T-cell (primary cell): Measurements from ENCODE around the gene KCNG4. TPM values are rescaled to one million over a fixed set of nuclear protein-coding genes. Genes with fewer than 3 reads are reported as not detected.

Source experiments
- ATAC-seq, 4 experiments: fragments of 200-7000 bp in 3 of 4; fragments of 150-1000 bp in 1 of 4; cut with Tn5 transposase; replicated peaks in 1 of 4; 1 replicate in 3 of 4; 2 replicates in 1 of 4; pipeline ENCODE4 v1.10.0; 2021; ENCODE audit warnings: moderate library complexity in 3 of 4, mild to moderate bottlenecking in 2 of 4, moderate number of reproducible peaks in 1 of 4
- CTCF ChIA-PET, 2 donors: fragments of 300-600 bp; sonication (Branson Sonifier 250); formaldehyde crosslinking; loops; one replicate each; lab custom pipeline; 2022; ENCODE audit warnings: antibody characterized with exemption in 2 of 2; lab: Charles Lee
- POLR2A ChIA-PET, 2 donors: fragments of 300-600 bp; sonication (Branson Sonifier 250); formaldehyde crosslinking; loops; one replicate each; lab custom pipeline; 2022; ENCODE audit warnings: antibody characterized with exemption in 2 of 2; lab: Charles Lee
- DNase-seq, 35 experiments: peaks; one replicate each; pipeline versions ENCODE4 v3.0.0 to v3.0.0-alpha.2; 2013 to 2023
- H3K27ac ChIP-seq: one replicate; pipeline ENCODE4 v1.5.1; 2013; ENCODE audit warnings: low read length
- H3K27me3 ChIP-seq, 2 experiments: replicated peaks in 1 of 2; 1 replicate in 1 of 2; 2 replicates in 1 of 2; pipeline versions ENCODE4 v1.6.1 to v1.7.0; 2013; ENCODE audit warnings: low read length in 1 of 2, mixed read lengths in 1 of 2; ENCODE audit not compliant: control insufficient read depth in 2 of 2, insufficient read depth in 2 of 2; ENCODE audit errors: extremely low read depth in 1 of 2
- H3K36me3 ChIP-seq, 2 donors: 1 replicate in 1 of 2; 2 replicates in 1 of 2; pipeline versions ENCODE4 v1.6.1 to v1.7.0; 2013; ENCODE audit warnings: low read length in 1 of 2; ENCODE audit not compliant: control insufficient read depth in 2 of 2, insufficient read depth in 1 of 2; ENCODE audit errors: extremely low read depth in 1 of 2
- H3K4me1 ChIP-seq, 2 experiments: 1 replicate in 1 of 2; 2 replicates in 1 of 2; pipeline versions ENCODE4 v1.6.1 to v1.7.0; 2013; ENCODE audit warnings: low read length in 2 of 2, mixed read lengths in 1 of 2; ENCODE audit not compliant: insufficient read depth in 2 of 2, control insufficient read depth in 1 of 2; ENCODE audit errors: extremely low read depth in 1 of 2
- H3K4me3 ChIP-seq, 2 donors: 1 replicate in 1 of 2; 2 replicates in 1 of 2; pipeline versions ENCODE4 v1.5.1 to v1.7.0; 2013; ENCODE audit warnings: mild to moderate bottlenecking in 2 of 2, low read length in 1 of 2, moderate library complexity in 1 of 2; ENCODE audit not compliant: control insufficient read depth in 1 of 2; ENCODE audit errors: extremely low read depth in 1 of 2
- H3K9me3 ChIP-seq: 2 replicates; pipeline ENCODE4 v1.7.0; 2013
- H3K27ac Mint-ChIP-seq, 2 donors: one replicate each; pipeline ENCODE4 v1.8.0; 2020 to 2021; ENCODE audit warnings: mild to moderate bottlenecking in 2 of 2, mixed read lengths in 2 of 2
- H3K27me3 Mint-ChIP-seq, 2 donors: one replicate each; pipeline ENCODE4 v1.8.0; 2021 to 2022; ENCODE audit warnings: mixed read lengths in 2 of 2
- H3K36me3 Mint-ChIP-seq: one replicate; pipeline ENCODE4 v1.8.0; 2021; ENCODE audit warnings: mixed read lengths
- H3K4me1 Mint-ChIP-seq, 3 donors: one replicate each; pipeline ENCODE4 v1.8.0; 2020 to 2022; ENCODE audit warnings: mixed read lengths in 3 of 3, mild to moderate bottlenecking in 1 of 3
- H3K4me3 Mint-ChIP-seq, 3 donors: one replicate each; pipeline ENCODE4 v1.8.0; 2020 to 2022; ENCODE audit warnings: mild to moderate bottlenecking in 3 of 3, mixed read lengths in 3 of 3, moderate library complexity in 3 of 3
- H3K9me3 Mint-ChIP-seq, 3 donors: one replicate each; pipeline ENCODE4 v1.8.0; 2020 to 2022; ENCODE audit warnings: mixed read lengths in 3 of 3
- WGBS: methylation state at CpG from one replicate; pipeline ENCODE4 v1.1.5; 2013; ENCODE audit warnings: missing lambda C conversion rate; ENCODE audit not compliant: insufficient coverage; 5-methylcytosine and 5-hydroxymethylcytosine counted together
- total RNA-seq, 35 experiments: library from RNA in 6 of 35; stranded (reverse) in 6 of 35; fragments of 120-200 nt in 1 of 35; gene quantifications; one replicate each; pipeline versions ENCODE4 v1.2.1 to v1.2.4 and lab custom pipeline; 2013 to 2026

KCNG4 gene
- total RNA-seq, 5 donors from 2014 or later (not counting 1 experiment from before 2014, with no cell fraction given), result not detected

DNA sequence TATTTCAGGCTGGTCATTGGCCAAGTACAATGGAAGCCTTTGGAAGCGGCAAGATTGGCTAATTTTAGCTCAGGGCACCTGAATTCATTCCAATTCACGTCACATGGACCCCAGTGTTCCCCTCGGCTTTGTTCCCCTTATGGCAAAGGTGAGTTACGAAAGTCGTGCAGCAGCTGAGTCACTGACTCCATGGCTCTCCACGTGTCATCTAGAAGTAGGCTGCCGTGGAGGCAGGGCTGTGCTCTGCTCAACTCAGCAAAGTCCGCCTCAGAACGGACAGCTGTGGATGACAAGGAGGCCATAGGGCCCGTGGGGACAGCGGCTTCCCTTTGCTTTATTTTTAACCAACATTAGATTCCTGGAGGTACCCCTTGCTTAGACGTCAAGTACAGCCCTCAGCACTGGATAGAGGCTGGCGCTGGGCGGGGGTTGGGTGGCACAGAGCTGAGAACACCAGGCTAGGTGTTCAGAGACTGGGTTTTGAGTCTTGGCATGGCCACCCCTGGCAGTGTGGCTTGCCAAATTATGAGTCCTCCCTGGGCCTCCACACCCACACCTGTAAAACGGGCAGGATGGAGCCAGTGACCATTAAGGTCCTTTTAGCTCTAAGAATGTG is 25.3 kb downstream of the KCNG4 start:
- H3K4me1 ChIP-seq, result no peaks in the 10 kb centered on the region
- POLR2A ChIA-PET, result no interaction called here
- no peaks in the 10 kb centered on the region for H3K36me3 Mint-ChIP-seq
- H3K4me1 Mint-ChIP-seq, result no peaks in the 10 kb centered on the region
- no peak for ATAC-seq
- no peaks in the 10 kb centered on the region for H3K27me3 Mint-ChIP-seq
- no peak overlapping the region for H3K27ac ChIP-seq
- H3K36me3 ChIP-seq, result no peaks in the 10 kb centered on the region
- no peak overlapping the region for H3K27ac Mint-ChIP-seq
- H3K27me3 ChIP-seq, result peaks cover 0 to 8% of the 10 kb centered on the region in 2 experiments
- whole genome bisulfite sequencing, result 80% methylated on average over 8 of the region's 15 CpGs
- no peak overlapping the region for H3K4me3 ChIP-seq
- H3K4me3 Mint-ChIP-seq, result no peak overlapping the region
- no peak for DNase-seq
- H3K9me3 ChIP-seq, result no peaks in the 10 kb centered on the region
- H3K9me3 Mint-ChIP-seq, result no peaks in the 10 kb centered on the region
- CTCF ChIA-PET, result interaction anchor here in 1 of 2 donors (0.6 kb wide), 1 partner anchor 15 kb away, joined by 4 read pairs; no protein-coding TSS in a partner anchor

DNA sequence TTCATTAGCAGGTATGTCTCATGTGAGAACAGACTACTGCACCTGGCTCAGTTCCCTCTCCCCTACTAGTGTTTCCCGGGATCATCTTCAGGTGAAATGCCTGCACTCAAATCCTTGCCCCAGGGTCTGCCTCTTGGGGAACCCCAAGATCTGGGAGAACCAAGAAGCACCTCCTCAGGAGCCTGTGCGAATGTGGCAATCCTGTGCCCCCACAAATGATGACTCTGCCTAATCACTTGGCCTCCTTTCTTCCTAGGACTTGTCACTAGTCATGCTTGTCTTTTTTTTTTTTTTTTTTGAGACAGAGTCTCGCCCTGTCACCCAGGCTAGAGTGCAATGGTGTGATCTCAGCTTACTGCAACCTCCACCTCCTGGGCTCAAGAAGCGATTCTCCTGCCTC is 27.2 kb downstream of the KCNG4 start:
- Mint-ChIP-seq H3K4me3 (no peak overlapping the region), H3K36me3 (no peaks in the 10 kb centered on the region), H3K9me3 (no peaks in the 10 kb centered on the region), H3K4me1 (no peaks in the 10 kb centered on the region), H3K27me3 (no peaks in the 10 kb centered on the region), H3K27ac (no peak overlapping the region)
- DNase-seq (no peak), ATAC-seq (no peak)
- Histone ChIP-seq H3K27ac (no peak overlapping the region), H3K4me1 (no peaks in the 10 kb centered on the region), H3K36me3 (no peaks in the 10 kb centered on the region), H3K4me3 (no peak overlapping the region), H3K27me3 (peaks cover 0 to 1% of the 10 kb centered on the region in 2 experiments), H3K9me3 (no peaks in the 10 kb centered on the region)
- CTCF ChIA-PET, result no interaction called here
- WGBS, result 86% methylated on average over 3 of the region's 4 CpGs
- POLR2A ChIA-PET, result no interaction called here

DNA sequence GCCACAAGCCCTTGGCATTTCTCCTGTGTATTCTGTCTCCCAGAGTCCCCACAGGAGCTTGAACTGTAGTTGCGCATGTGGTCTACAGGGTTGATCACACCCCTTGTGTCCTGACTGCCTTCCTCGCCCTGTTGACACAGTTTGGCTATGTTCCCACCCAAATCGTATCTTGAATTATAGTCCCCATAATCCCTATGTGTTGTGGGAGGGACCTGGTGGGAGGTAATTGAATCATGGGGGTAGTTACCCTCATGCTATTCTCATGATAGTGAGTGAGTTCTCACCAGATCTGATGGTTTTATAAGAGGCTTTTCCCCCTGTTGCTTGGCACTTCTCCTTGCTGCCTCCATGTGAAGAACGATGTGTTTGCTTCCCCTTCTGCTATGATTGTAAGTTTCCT is 27.7 kb downstream of the KCNG4 start:
- Mint-ChIP-seq H3K4me1 (no peaks in the 10 kb centered on the region), H3K4me3 (no peak overlapping the region), H3K27ac (no peak overlapping the region), H3K9me3 (no peaks in the 10 kb centered on the region), H3K27me3 (no peaks in the 10 kb centered on the region), H3K36me3 (no peaks in the 10 kb centered on the region)
- CTCF ChIA-PET, result no interaction called here
- DNase-seq (no peak), ATAC-seq (no peak)
- POLR2A ChIA-PET, result no interaction called here
- Histone ChIP-seq H3K27me3 (no peaks in the 10 kb centered on the region), H3K9me3 (no peaks in the 10 kb centered on the region), H3K4me1 (no peaks in the 10 kb centered on the region), H3K36me3 (no peaks in the 10 kb centered on the region), H3K27ac (no peak overlapping the region), H3K4me3 (no peak overlapping the region)
- WGBS, result 63% methylated on average over 1 of the region's 4 CpGs

DNA sequence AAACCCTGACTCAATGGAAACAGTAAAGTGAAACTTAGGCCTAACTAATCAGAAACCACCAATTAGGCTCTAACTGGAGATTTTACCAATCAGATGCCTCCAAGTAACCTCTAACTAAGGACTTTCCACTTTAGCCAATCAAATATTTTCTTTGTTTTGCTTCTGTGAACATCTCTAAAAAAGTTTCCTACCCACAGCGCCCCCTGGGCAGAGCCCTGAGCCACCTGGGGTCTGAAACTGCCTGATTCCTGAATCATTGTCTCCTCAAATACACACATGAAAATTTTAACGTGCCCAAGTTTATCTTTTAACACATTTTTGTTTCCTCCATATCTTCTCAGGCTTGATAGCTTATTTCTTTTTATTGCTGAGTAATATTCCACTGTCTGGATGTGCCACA is 29.8 kb downstream of the KCNG4 start:
- H3K4me1 Mint-ChIP-seq, result no peaks in the 10 kb centered on the region
- peaks cover 0 to 2% of the 10 kb centered on the region in 2 experiments for H3K27me3 ChIP-seq
- no peaks in the 10 kb centered on the region for H3K36me3 ChIP-seq
- DNase-seq (no peak), ATAC-seq (no peak)
- H3K27me3 Mint-ChIP-seq, result peaks cover 0 to 2% of the 10 kb centered on the region in 2 donors
- no peaks in the 10 kb centered on the region for H3K9me3 ChIP-seq
- no peak overlapping the region for H3K27ac ChIP-seq
- no peak overlapping the region for H3K27ac Mint-ChIP-seq
- ChIA-PET POLR2A (interaction anchor here in 1 of 2 donors (0.6 kb wide), 1 partner anchor 292 kb away, joined by 4 read pairs; no protein-coding TSS in a partner anchor), CTCF (interaction anchor here in 1 of 2 donors (0.6 kb wide), 1 partner anchor 155 kb away, joined by 3 read pairs; no protein-coding TSS in a partner anchor)
- 55% methylated on average over 2 of the region's 2 CpGs for WGBS
- H3K4me3 ChIP-seq, result no peak overlapping the region
- no peaks in the 10 kb centered on the region for H3K9me3 Mint-ChIP-seq
- H3K36me3 Mint-ChIP-seq, result no peaks in the 10 kb centered on the region
- no peaks in the 10 kb centered on the region for H3K4me1 ChIP-seq
- H3K4me3 Mint-ChIP-seq, result no peak overlapping the region

DNA sequence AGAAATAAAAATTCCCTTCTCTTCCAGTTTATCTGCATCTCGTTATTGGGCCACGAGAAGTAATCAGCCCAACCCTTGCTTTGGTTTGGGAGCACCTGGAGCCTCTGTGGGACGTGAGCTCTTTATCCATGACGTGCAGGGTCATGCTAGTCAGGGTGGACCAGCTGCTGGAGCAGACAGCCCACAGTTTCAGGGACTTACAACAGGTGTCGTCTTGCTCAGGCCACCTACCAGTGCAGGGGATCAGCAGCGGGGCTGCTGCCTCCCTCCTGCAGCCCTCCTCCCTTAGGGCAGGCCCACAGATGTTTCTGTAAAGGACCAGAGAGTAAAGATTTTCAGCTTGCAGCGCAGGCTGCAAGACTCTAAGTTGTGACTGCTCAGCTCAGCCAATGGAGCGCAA is 31.9 kb downstream of the KCNG4 start:
- H3K4me3 ChIP-seq, result no peak overlapping the region
- H3K4me1 Mint-ChIP-seq, result no peaks in the 10 kb centered on the region
- no peaks in the 10 kb centered on the region for H3K36me3 ChIP-seq
- H3K9me3 Mint-ChIP-seq, result no peaks in the 10 kb centered on the region
- peaks cover 0 to 2% of the 10 kb centered on the region in 2 donors for H3K27me3 Mint-ChIP-seq
- ATAC-seq, result no peak
- ChIA-PET POLR2A (no interaction called here), CTCF (no interaction called here)
- no peak overlapping the region for H3K27ac ChIP-seq
- no peak overlapping the region for H3K4me3 Mint-ChIP-seq
- no peaks in the 10 kb centered on the region for H3K9me3 ChIP-seq
- no peak for DNase-seq
- 71% methylated on average over 6 of the region's 8 CpGs for WGBS
- no peaks in the 10 kb centered on the region for H3K4me1 ChIP-seq
- no peak overlapping the region for H3K27ac Mint-ChIP-seq
- H3K27me3 ChIP-seq, result peaks cover 0 to 2% of the 10 kb centered on the region in 2 experiments
- no peaks in the 10 kb centered on the region for H3K36me3 Mint-ChIP-seq

DNA sequence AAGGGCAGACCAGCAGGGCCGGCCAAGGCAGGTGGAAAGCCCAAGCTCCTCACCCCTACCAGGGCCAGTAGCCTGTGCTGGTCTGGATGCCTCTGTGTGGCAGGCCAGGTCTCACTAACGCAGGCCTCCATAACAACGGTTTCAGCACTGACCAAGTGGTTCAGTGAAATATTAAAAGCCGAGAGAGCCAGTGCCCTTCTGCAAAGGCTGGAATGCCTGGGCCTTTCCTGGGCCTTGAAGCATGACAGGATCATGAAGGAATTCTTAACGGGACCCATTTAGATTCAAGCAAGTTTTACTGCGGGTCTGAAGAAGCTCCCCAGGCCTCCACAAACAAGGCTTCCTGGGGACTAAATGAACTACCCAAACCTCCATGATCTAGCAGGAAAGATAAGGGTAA is 32.6 kb downstream of the KCNG4 start:
- 81% methylated on average over 4 of the region's 6 CpGs for WGBS
- POLR2A ChIA-PET, result no interaction called here
- H3K36me3 Mint-ChIP-seq, result no peaks in the 10 kb centered on the region
- ATAC-seq (no peak), DNase-seq (no peak)
- no peak overlapping the region for H3K4me3 Mint-ChIP-seq
- no peaks in the 10 kb centered on the region for H3K9me3 Mint-ChIP-seq
- no peak overlapping the region for H3K27ac Mint-ChIP-seq
- H3K4me1 Mint-ChIP-seq, result no peaks in the 10 kb centered on the region
- H3K27me3 Mint-ChIP-seq, result peaks cover 0 to 2% of the 10 kb centered on the region in 2 donors
- CTCF ChIA-PET, result no interaction called here
- no peaks in the 10 kb centered on the region for H3K4me1 ChIP-seq
- peaks cover 0 to 2% of the 10 kb centered on the region in 2 experiments for H3K27me3 ChIP-seq
- no peak overlapping the region for H3K4me3 ChIP-seq
- no peaks in the 10 kb centered on the region for H3K36me3 ChIP-seq
- no peak overlapping the region for H3K27ac ChIP-seq
- no peaks in the 10 kb centered on the region for H3K9me3 ChIP-seq
